SK-N-SH (cell line): Measurements from ENCODE around the gene SOX10. TPM values are rescaled to one million over a fixed set of nuclear protein-coding genes. Genes with fewer than 3 reads are reported as not detected.

Source experiments
- CTCF ChIA-PET: fragments of 300-600, 350-600 bp; formaldehyde crosslinking; extraction: SDS; loops from one replicate; lab custom pipeline; 2021; lab: Yijun Ruan, JAX
- POLR2A ChIA-PET: fragments of 350-600 bp; sonication (Branson Sonifier 250); formaldehyde crosslinking; extraction: SDS; loops from one replicate; lab custom pipeline; 2020; ENCODE audit warnings: antibody characterized with exemption, inconsistent platforms; lab: Yijun Ruan, JAX
- DNase-seq: peaks from one replicate; pipeline ENCODE4 v3.0.0; 2012
- H2AFZ ChIP-seq: fragments of 200-600 bp; sonication (generic); 2 replicates; pipeline ENCODE4 v1.8.1; 2016; ENCODE audit warnings: antibody characterized with exemption, mild to moderate bottlenecking, low read depth
- H3F3A ChIP-seq: fragments of 200-600 bp; sonication (generic); replicated peaks from 2 replicates; pipeline ENCODE3; 2016; ENCODE audit warnings: antibody characterized with exemption, mild to moderate bottlenecking; ENCODE audit not compliant: insufficient read depth
- H3K27ac ChIP-seq, 2 experiments: fragments of 200-500 bp in 1 of 2; fragments of 200-600 bp in 1 of 2; sonication (Bioruptor generic) in 1 of 2; sonication (generic), shearing (Covaris generic) in 1 of 2; 2 replicates each; pipeline versions ENCODE4 v1.5.1 to v1.6.1; 2014 to 2016; ENCODE audit warnings: low read depth in 2 of 2, inconsistent platforms in 1 of 2, low read length in 1 of 2, mild to moderate bottlenecking in 1 of 2, mixed read lengths in 1 of 2
- H3K27me3 ChIP-seq: fragments of 200-600 bp; sonication (generic), shearing (Covaris generic); 2 replicates; pipeline ENCODE4 v1.6.1; 2016; ENCODE audit warnings: mixed run types; ENCODE audit not compliant: insufficient read depth
- H3K36me3 ChIP-seq, 2 experiments: fragments of 200-500 bp in 1 of 2; fragments of 200-600 bp in 1 of 2; sonication (Bioruptor generic) in 1 of 2; sonication (generic) in 1 of 2; replicated peaks in 1 of 2; 2 replicates each; pipeline versions ENCODE3 to v1.5.1; 2014 to 2016; ENCODE audit warnings: low read length in 1 of 2, mild to moderate bottlenecking in 1 of 2; ENCODE audit not compliant: insufficient read depth in 2 of 2, control insufficient read depth in 1 of 2
- H3K4me1 ChIP-seq, 2 experiments: fragments of 200-500 bp in 1 of 2; fragments of 200-600 bp in 1 of 2; sonication (Bioruptor generic) in 1 of 2; sonication (generic), shearing (Covaris generic) in 1 of 2; 2 replicates each; pipeline versions ENCODE4 v1.5.1 to v1.6.1; 2014 to 2016; ENCODE audit warnings: low read depth in 1 of 2, low read length in 1 of 2, mixed run types in 1 of 2; ENCODE audit not compliant: insufficient read depth in 2 of 2, control insufficient read depth in 1 of 2
- H3K4me2 ChIP-seq: fragments of 200-600 bp; sonication (generic), shearing (Covaris generic); 2 replicates; pipeline ENCODE4 v1.6.1; 2017; ENCODE audit warnings: mixed run types
- H3K4me3 ChIP-seq, 2 experiments: fragments of 200-500 bp in 1 of 2; fragments of 200-600 bp in 1 of 2; sonication (Bioruptor generic) in 1 of 2; sonication (generic), shearing (Covaris generic) in 1 of 2; 2 replicates each; pipeline versions ENCODE4 v1.5.1 to v1.8.1; 2014 to 2016; ENCODE audit warnings: low read depth in 2 of 2, inconsistent platforms in 1 of 2, low read length in 1 of 2, mild to moderate bottlenecking in 1 of 2, mixed read lengths in 1 of 2, moderate library complexity in 1 of 2
- H3K79me2 ChIP-seq: fragments of 200-600 bp; sonication (generic); 2 replicates; pipeline ENCODE4 v1.8.1; 2017; ENCODE audit warnings: mild to moderate bottlenecking; ENCODE audit not compliant: insufficient read depth
- H3K9ac ChIP-seq: fragments of 200-600 bp; sonication (generic); 2 replicates; pipeline ENCODE4 v1.6.1; 2017; ENCODE audit warnings: mixed run types
- H3K9me2 ChIP-seq: fragments of 200-600 bp; sonication (generic); 2 replicates; pipeline ENCODE4 v1.6.1; 2017; ENCODE audit warnings: mixed run types
- H3K9me3 ChIP-seq: fragments of 200-600 bp; sonication (generic); 2 replicates; pipeline ENCODE4 v1.6.1; 2017; ENCODE audit warnings: mixed run types, mild to moderate bottlenecking, moderate library complexity
- H4K20me1 ChIP-seq: fragments of 200-600 bp; sonication (generic); 2 replicates; pipeline ENCODE4 v1.6.1; 2017; ENCODE audit warnings: mild to moderate bottlenecking, mixed run types; ENCODE audit not compliant: insufficient read depth
- EZH2phosphoT487 ChIP-seq: fragments of 200-600 bp; sonication (generic); IDR thresholded peaks from 2 replicates; pipeline ENCODE4 v1.6.1; 2017; ENCODE audit warnings: low read depth, mixed run types, mild to moderate bottlenecking, antibody characterized with exemption, moderate library complexity, borderline replicate concordance
- FOXJ3 ChIP-seq: sonication (generic); formaldehyde crosslinking; IDR thresholded peaks from 2 replicates; pipeline ENCODE4 v1.5.1; 2020; ENCODE audit warnings: mild to moderate bottlenecking, missing genetic modification reagents
- FOXM1 ChIP-seq: IDR thresholded peaks from 2 replicates; pipeline ENCODE4 v1.4.0; 2012; ENCODE audit warnings: low read depth, mild to moderate bottlenecking
- JUND ChIP-seq: IDR thresholded peaks from 2 replicates; pipeline ENCODE4 v1.4.0; 2012
- MAX ChIP-seq: IDR thresholded peaks from 2 replicates; pipeline ENCODE4 v1.4.0; 2012; ENCODE audit warnings: low read depth
- MEF2A ChIP-seq: IDR thresholded peaks from 2 replicates; pipeline ENCODE4 v1.4.0; 2012; ENCODE audit warnings: low read depth, borderline replicate concordance
- MXI1 ChIP-seq: IDR thresholded peaks from 2 replicates; pipeline ENCODE4 v1.6.1; 2012; ENCODE audit warnings: mild to moderate bottlenecking, low read depth, low read length, improper control_type of control experiment
- RAD21 ChIP-seq: IDR thresholded peaks from 2 replicates; pipeline ENCODE4 v1.6.1; 2012; ENCODE audit warnings: mild to moderate bottlenecking, low read length
- RCOR1 ChIP-seq: fragments of 150-350 bp; IDR thresholded peaks from 2 replicates; pipeline ENCODE4 v1.6.1; 2017; ENCODE audit warnings: antibody characterized with exemption, low read length
- REST ChIP-seq: IDR thresholded peaks from 2 replicates; pipeline ENCODE4 v1.6.1; 2012; ENCODE audit warnings: mild to moderate bottlenecking, low read depth, low read length, moderate library complexity
- RFX5 ChIP-seq: IDR thresholded peaks from 2 replicates; pipeline ENCODE4 v1.6.1; 2012; ENCODE audit warnings: mild to moderate bottlenecking, improper control_type of control experiment, low read length
- RXRA ChIP-seq: IDR thresholded peaks from 2 replicates; pipeline ENCODE4 v1.4.0; 2012; ENCODE audit warnings: low read depth, mild to moderate bottlenecking, borderline replicate concordance
- SMC3 ChIP-seq: IDR thresholded peaks from 2 replicates; pipeline ENCODE4 v1.6.1; 2012; ENCODE audit warnings: low read depth, low read length, improper control_type of control experiment
- TAF1 ChIP-seq: IDR thresholded peaks from 2 replicates; pipeline ENCODE4 v1.6.1; 2012; ENCODE audit warnings: low read depth, mild to moderate bottlenecking, low read length, moderate library complexity, borderline replicate concordance
- TEAD4 ChIP-seq: IDR thresholded peaks from 2 replicates; pipeline ENCODE4 v1.4.0; 2012; ENCODE audit warnings: mild to moderate bottlenecking, borderline replicate concordance; ENCODE audit not compliant: insufficient read depth
- USF1 ChIP-seq: IDR thresholded peaks from 2 replicates; pipeline ENCODE4 v1.4.0; 2012; ENCODE audit warnings: low read depth, borderline replicate concordance
- USF2 ChIP-seq: fragments of 150-350 bp; IDR thresholded peaks from 2 replicates; pipeline ENCODE4 v1.6.1; 2017; ENCODE audit warnings: antibody characterized with exemption, low read length, low read depth, borderline replicate concordance
- ZBTB33 ChIP-seq: IDR thresholded peaks from 2 replicates; pipeline ENCODE4 v1.4.0; 2012; ENCODE audit warnings: low read depth, borderline replicate concordance
- WGBS: methylation state at CpG from one replicate; pipeline ENCODE4 v1.1.6; 2017; ENCODE audit warnings: low lambda C conversion rate; 5-methylcytosine and 5-hydroxymethylcytosine counted together
- polyA plus RNA-seq, 3 experiments: library from polyadenylated mRNA; depleted of rRNA; stranded (reverse); fragments of >200 nt; gene quantifications; 2 replicates each; pipeline ENCODE4 v1.2.3, GENCODE V29; 2012

The SOX10 gene
- polyA plus RNA-seq, 1 of the 3 experiments (the other 2 are of a cell fraction), result not detected

GRCh38 chr22:37967147-37967546, 17.2 kb downstream of the SOX10 start (continued):
- no peak for TF ChIP-seq MXI1

- H4K20me1 ChIP-seq, result no peaks in the 10 kb centered on the region
- no peak for DNase-seq
- ChIA-PET CTCF (interaction anchor here (0.7 to 1.4 kb wide), 10 partner anchors 10 to 149 kb away, joined by 3 to 7 read pairs (median 4); partner anchors contain the start of genes C22orf23, MICALL1 and POLR2F), POLR2A (no interaction called here)
- no peak overlapping the region for H3K4me2 ChIP-seq
- TF ChIP-seq TEAD4, result no peak
- no peak for TF ChIP-seq RFX5
- no peak overlapping the region for H3K4me3 ChIP-seq
- no peaks in the 10 kb centered on the region for H3K9me3 ChIP-seq
- H3K9ac ChIP-seq, result no peak overlapping the region
- no peaks in the 10 kb centered on the region for H3K9me2 ChIP-seq
- no peak overlapping the region for H2AFZ ChIP-seq
- H3K4me1 ChIP-seq, result no peaks in the 10 kb centered on the region
- no peak overlapping the region for H3K27ac ChIP-seq
- no peaks in the 10 kb centered on the region for H3K79me2 ChIP-seq
- H3K36me3 ChIP-seq, result peaks cover 0 to 20% of the 10 kb centered on the region in 2 experiments
- H3K27me3 ChIP-seq, result no peaks in the 10 kb centered on the region
- 92% methylated on average over 8 of the region's 9 CpGs for WGBS
- no peaks in the 10 kb centered on the region for H3F3A ChIP-seq
Measured at GRCh38 chr22:37965940-37966664, 18.3 kb downstream of the SOX10 start.

- Histone ChIP-seq H2AFZ (no peak overlapping the region), H3K27ac (no peak overlapping the region), H3K79me2 (0 out of 2 replicates have a peak, but pooled peaks cover 2% of the 10 kb centered on the region), H3K27me3 (no peaks in the 10 kb centered on the region), H3K9me2 (no peaks in the 10 kb centered on the region), H4K20me1 (no peaks in the 10 kb centered on the region), H3K9ac (no peak overlapping the region), H3F3A (no peaks in the 10 kb centered on the region), H3K4me2 (no peak overlapping the region), H3K4me1 (no peaks in the 10 kb centered on the region), H3K9me3 (no peaks in the 10 kb centered on the region), H3K4me3 (no peak overlapping the region), H3K36me3 (peaks cover 0 to 26% of the 10 kb centered on the region in 2 experiments)
- WGBS, result 97% methylated on average over 4 of the region's 4 CpGs
- no peak for DNase-seq
- ChIA-PET POLR2A (no interaction called here), CTCF (no interaction called here)
- TF ChIP-seq RCOR1 (no peak), FOXJ3 (CRISPR knock-in tag) (no peak), RFX5 (no peak), REST (no peak), JUND (no peak), FOXM1 (no peak), RXRA (no peak), ZBTB33 (no peak), MEF2A (no peak), EZH2phosphoT487 (no peak), SMC3 (no peak), RAD21 (no peak), USF1 (no peak), MAX (no peak), USF2 (no peak), TAF1 (no peak)
Measured at GRCh38 chr22:37961062-37961461, 23.3 kb downstream of the SOX10 start.
